NCI-H2029 (cell line): Measurements from ENCODE around the gene RBP3.

ENCODE experiments used
- DNase-seq: peaks from one replicate; lab custom pipeline; 2025; lab: John Stamatoyannopoulos, UW

Gene RBP3

DNA sequence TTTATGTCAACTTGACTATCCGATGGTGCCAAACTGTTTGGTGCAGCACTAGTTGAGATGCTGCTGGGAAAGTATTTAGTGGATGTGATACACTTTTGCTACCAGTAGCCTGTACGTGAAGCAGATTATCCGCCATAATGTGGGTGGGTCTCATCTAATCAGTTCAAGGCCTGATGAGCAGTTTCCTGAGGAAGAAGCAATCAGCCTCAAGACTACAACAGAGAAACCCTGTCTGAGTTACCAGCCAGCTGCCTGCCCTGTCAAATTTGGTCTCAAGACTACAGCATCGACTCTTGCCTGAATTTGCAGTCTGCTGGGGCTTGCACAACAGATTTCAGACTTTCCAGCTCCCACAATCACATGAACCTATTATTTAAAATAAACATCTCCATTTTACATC lies 10.9 kb upstream of the RBP3 start:
- DNase-seq = no peak

DNA sequence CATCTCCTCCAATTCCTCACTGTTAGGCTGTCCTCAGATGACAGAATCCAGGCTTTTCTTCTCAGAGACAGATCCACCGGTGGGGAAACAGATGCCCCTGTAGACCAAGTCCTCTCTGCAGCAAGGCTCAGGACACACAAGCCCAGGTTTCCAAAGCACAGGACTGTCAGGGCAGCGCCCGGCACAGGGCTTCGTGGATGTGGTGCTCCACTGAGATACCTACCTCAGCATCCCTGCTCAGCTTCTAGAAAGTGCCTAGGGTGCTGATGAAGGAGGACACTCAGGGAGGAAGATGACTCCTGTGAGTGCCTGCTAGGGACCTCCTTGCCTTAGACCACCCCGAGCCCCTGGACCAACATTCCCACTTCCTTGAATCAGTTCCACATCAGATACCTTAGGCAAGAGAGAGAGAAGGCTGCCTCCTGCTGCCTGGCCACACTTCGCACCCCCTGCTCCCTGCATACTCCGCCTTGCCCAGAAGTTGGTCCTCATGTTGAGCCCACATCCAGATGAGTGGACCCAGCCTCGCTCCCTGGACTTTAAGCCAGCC lies 8.9 kb upstream of the RBP3 start:
- DNase-seq = no peak

DNA sequence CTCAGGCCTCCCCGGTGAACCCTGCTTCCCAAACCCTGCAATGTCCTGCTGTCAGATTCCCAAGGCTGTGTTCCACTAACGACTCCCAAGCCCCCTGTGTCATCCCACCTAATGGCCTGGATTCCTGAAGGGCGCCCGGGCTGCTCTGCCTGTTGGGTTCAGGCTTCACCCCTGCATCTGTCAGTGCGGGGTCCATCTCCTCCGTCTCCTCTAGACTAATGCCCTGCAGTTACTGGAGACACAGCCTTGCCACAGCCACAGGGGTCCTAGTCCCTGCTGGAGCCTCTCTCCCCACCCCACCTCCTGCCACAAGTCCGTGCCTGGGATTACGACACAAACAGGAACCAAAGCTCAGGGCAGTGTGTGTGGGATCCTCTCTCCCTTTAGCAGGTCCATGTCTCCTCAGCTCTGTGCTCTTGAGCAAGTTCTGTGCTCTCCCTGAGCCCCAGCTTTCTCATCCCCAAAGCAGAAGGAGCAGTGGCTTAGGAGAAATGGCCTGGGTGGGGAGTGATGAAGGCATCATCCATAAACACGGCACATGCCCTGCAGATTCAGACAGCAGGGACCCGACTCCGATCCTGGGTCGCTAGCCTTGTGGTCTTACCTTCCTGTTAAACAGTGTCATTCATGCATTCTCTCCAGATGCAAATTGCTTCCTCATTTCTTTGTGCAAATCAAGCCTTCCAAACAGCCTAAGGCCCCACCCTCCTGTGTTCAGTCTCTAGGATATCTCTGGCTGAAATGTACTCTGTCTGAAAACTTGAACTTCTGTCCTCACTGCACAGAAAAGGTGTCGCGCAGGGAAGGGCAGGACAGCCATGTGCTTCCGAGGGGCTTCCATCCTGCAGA lies 8.2 kb upstream of the RBP3 start:
- DNase-seq = no peak

DNA sequence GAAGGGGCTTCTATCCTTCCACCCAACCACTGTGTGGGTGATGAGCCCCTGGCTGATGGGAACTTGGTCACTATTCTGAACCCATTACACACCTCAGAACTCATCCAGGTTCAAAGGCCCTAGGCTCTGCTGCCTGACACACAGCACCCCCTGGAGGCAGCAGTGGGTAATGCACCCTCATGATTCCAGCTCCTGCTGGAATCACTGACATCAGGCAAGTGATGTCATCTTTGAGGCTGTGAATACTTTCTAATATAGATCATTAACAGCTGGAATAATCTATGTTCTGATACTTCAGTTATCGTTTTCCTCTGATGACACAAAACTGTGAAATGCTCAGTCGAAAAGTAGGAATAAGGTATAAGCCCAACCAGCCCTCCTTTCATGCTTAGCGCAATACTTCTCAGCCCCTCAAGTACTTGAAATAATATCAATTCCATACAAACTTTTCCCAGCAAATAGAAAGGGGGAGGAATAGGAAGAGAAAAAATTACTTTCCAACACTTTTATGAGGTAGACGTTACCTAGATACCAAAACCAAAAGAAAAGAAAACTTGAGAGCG lies 7.5 kb upstream of the RBP3 start:
- no peak for DNase-seq

DNA sequence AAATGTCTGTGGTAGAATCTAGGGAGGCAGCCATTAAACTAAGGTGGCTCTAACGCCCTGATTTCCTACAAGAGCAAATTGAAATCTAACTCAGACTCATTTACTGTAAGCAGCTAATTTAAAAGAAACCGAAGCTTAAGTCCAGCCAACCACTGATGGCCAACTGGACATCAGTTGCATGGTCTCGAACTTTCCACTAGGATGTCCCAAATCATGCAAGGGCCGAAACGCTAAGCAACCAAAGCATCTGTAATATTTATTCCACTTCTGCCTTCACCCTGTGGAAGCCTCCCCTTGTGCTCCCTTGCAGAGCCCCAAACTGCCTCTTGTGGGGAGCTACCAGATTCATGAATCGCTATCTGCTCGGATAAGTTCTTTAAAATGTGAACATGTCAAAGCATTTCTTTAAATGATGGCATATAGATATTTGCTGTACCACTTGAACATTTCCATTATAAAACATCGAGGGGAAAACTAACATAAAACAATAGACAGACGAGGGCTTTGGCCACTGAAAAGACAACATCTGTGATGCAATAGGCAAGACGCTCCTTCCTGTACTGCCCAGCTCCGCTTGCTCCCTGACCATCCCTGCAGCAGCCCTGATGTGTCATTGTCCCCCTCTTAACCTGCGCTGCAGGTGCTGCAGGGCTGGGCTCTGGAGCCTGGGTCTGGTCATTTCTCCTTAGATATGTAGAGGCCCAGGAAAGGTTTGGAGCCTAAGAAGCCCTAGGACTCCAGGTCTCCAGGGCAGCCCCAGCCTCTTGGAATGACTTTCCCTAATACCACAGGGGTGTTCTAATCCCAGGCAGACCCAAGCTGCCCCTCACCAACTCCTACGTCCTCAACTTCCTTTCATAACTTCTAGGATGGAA lies 2.9 kb upstream of the RBP3 start:
- no peak for DNase-seq

DNA sequence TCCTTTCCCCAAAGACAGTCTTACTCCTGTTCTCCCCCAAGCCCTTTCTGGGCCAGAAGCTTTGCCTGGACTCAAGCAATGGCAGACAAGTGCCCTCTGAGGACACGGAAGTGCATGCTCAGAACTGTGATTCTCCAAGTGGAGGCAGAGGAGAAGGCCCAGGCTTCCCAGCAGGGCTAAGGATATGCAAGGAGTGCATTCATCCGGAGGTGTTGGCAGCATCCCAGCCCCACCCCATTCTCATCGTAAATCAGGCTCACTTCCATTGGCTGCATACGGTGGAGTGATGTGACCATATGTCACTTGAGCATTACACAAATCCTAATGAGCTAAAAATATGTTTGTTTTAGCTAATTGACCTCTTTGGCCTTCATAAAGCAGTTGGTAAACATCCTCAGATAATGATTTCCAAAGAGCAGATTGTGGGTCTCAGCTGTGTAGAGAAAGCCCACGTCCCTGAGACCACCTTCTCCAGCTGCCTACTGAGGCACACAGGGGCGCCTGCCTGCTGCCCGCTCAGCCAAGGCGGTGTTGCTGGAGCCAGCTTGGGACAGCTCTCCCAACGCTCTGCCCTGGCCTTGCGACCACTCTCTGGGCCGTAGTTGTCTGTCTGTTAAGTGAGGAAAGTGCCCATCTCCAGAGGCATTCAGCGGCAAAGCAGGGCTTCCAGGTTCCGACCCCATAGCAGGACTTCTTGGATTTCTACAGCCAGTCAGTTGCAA lies 1.4 kb upstream of the RBP3 start:
- peak; percentile 43 for DNase-seq

DNA sequence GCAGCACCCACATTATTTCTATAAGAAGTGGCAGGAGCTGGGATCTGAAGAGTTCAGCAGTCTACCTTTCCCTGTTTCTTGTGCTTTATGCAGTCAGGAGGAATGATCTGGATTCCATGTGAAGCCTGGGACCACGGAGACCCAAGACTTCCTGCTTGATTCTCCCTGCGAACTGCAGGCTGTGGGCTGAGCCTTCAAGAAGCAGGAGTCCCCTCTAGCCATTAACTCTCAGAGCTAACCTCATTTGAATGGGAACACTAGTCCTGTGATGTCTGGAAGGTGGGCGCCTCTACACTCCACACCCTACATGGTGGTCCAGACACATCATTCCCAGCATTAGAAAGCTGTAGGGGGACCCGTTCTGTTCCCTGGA lies 874 bp upstream of the RBP3 start:
- DNase-seq = no peak

DNA sequence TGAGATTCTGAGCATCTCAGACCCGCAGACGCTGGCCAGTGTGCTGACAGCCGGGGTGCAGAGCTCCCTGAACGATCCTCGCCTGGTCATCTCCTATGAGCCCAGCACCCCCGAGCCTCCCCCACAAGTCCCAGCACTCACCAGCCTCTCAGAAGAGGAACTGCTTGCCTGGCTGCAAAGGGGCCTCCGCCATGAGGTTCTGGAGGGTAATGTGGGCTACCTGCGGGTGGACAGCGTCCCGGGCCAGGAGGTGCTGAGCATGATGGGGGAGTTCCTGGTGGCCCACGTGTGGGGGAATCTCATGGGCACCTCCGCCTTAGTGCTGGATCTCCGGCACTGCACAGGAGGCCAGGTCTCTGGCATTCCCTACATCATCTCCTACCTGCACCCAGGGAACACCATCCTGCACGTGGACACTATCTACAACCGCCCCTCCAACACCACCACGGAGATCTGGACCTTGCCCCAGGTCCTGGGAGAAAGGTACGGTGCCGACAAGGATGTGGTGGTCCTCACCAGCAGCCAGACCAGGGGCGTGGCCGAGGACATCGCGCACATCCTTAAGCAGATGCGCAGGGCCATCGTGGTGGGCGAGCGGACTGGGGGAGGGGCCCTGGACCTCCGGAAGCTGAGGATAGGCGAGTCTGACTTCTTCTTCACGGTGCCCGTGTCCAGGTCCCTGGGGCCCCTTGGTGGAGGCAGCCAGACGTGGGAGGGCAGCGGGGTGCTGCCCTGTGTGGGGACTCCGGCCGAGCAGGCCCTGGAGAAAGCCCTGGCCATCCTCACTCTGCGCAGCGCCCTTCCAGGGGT lies 703 bp downstream of the RBP3 start:
- DNase-seq = no peak

DNA sequence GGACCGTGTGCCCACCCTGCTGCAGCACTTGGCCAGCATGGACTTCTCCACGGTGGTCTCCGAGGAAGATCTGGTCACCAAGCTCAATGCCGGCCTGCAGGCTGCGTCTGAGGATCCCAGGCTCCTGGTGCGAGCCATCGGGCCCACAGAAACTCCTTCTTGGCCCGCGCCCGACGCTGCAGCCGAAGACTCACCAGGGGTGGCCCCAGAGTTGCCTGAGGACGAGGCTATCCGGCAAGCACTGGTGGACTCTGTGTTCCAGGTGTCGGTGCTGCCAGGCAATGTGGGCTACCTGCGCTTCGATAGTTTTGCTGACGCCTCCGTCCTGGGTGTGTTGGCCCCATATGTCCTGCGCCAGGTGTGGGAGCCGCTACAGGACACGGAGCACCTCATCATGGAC lies 1.4 kb downstream of the RBP3 start:
- no peak for DNase-seq

DNA sequence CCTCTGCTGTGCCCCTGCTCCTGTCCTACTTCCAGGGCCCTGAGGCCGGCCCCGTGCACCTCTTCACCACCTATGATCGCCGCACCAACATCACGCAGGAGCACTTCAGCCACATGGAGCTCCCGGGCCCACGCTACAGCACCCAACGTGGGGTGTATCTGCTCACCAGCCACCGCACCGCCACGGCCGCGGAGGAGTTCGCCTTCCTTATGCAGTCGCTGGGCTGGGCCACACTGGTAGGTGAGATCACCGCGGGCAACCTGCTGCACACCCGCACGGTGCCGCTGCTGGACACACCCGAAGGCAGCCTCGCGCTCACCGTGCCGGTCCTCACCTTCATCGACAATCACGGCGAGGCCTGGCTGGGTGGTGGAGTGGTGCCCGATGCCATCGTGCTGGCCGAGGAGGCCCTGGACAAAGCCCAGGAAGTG lies 1.8 kb downstream of the RBP3 start:
- DNase-seq = no peak

DNA sequence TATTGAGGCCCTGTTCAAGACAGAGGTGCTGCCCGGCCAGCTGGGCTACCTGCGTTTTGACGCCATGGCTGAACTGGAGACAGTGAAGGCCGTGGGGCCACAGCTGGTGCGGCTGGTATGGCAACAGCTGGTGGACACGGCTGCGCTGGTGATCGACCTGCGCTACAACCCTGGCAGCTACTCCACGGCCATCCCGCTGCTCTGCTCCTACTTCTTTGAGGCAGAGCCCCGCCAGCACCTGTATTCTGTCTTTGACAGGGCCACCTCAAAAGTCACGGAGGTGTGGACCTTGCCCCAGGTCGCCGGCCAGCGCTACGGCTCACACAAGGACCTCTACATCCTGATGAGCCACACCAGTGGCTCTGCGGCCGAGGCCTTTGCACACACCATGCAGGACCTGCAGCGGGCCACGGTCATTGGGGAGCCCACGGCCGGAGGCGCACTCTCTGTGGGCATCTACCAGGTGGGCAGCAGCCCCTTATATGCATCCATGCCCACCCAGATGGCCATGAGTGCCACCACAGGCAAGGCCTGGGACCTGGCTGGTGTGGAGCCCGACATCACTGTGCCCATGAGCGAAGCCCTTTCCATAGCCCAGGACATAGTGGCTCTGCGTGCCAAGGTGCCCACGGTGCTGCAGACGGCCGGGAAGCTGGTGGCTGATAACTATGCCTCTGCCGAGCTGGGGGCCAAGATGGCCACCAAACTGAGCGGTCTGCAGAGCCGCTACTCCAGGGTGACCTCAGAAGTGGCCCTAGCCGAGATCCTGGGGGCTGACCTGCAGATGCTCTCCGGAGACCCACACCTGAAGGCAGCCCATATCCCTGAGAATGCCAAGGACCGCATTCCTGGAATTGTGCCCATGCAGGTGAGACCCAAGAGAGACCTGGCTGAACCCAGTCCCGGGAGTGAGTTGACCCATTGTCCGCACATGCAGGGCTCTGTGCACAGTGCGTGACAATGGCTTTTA lies 2.8 kb downstream of the RBP3 start:
- DNase-seq = no peak

DNA sequence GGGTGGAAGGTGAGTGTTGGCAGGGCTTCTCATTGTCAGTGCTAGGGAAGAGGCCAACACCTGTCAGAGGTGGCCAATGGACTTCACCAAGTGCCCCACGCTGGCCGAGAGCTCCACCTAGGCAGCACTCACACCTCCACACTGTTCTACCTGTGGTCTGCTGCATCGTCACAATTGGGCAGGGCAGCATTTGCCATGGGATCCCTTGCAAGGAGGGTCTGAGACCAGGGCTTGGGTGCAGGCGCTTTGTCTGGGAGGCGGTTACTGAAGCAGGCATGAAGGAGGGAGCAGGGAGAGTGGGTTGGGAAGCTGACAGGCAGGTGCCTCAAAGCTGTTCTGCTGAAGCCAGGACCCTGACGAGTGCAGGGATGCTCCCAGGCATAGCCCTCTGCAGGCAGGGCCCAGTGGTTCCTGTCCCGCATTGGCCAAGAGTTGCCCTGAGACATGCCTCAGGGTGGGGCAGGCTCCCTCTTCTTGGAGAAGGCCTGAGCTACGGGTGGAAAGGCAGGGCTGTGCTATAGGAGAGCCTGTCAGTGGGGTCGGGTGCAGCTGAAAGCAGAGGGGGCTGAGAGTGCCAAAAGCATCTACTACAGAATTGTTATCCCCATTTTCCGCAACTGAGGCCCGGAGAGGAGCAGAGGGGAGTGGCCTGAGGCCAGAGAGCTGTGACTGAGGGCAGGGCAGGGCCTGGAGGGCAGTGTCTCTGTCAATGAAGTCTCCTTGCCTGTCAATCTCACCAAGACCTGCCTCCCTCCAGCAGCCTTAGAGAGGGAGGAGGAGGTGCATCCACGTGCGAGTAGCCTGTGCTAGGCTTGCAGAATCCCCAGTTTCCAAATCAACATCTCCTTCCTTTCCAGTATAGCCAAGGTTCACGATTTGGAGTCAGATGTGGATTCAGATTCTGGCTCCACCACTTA lies 4.0 kb downstream of the RBP3 start:
- DNase-seq = no peak

DNA sequence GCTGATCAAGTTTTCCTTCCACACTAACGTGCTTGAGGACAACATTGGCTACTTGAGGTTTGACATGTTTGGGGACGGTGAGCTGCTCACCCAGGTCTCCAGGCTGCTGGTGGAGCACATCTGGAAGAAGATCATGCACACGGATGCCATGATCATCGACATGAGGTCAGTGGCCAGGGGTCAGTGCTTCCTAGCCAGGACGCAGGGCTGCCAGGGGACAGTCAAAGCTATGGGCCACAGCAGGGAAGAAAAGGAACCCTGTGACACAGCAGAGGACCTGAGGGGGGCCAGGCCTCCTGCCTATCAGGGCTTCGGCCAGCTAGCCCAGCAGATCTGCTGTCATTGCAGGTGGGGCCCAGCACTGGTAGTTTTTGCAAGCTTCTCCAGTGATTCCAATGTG lies 5.2 kb downstream of the RBP3 start:
- DNase-seq = no peak

DNA sequence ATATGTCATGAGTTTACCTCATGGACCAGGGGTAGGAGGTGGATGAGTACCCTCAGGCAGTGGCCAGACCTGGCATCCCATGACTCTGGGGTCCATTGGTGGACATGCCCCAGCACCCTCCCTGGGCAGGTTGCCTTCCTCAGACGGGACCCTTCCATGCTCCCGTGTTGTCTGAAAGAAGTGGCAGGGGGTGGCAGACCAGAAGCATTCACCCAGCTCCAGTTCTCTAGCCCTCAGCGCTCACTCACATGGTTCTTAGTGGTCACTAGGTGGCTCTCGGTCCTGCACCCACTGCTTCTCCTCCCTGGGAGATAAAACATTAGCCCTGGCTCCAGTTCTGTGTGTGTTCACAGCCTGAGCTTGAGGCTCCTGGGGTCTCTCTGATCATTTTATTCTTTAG lies 6.0 kb downstream of the RBP3 start:
- no peak for DNase-seq

DNA sequence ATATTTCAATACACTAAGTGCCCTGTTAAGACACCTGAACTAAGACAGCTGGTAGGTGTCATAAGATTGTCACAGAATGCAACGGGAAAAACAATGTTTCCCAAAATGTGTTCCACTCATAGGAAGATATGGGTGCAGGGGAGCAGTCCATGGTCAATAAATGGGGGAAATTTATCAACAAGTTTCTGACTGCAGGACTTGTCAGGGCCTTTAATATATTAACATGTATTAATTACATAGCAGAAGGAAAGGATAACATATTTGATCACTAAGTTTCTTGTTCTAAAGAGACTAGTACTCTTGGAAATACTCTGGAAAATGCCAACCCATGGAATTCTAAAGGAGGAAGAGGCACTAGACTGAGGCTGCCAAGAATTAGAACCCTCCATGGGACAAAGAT lies 6.7 kb downstream of the RBP3 start:
- no peak for DNase-seq

DNA sequence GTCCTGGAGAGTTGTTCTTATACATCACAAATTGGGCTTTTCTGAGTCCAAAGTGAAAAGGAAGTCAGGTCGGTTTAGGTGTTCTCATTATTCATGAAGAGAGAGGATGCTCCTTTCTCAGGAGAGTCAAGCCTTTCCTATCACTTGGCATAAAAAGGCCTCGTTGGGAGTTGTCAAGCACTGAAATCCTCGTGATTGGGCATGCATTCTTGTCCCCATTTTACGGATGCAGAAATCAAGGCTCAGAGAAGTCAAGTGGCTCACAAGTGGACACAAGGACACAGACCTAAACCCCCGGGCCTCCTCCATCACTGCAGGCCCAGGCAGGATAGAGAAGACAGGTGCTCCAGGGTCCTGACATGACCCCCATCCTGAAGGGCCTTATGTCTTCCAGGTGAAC lies 8.5 kb downstream of the RBP3 start:
- DNase-seq = no peak

DNA sequence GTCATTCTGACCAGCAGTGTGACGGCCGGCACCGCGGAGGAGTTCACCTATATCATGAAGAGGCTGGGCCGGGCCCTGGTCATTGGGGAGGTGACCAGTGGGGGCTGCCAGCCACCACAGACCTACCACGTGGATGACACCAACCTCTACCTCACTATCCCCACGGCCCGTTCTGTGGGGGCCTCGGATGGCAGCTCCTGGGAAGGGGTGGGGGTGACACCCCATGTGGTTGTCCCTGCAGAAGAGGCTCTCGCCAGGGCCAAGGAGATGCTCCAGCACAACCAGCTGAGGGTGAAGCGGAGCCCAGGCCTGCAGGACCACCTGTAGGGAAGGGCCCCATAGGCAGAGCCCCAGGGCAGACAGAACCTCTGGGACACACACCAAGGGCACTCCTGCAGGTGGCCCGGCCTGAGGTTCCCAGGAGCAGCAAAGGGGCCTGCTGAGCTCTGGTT lies 9.0 kb downstream of the RBP3 start:
- no peak for DNase-seq

DNA sequence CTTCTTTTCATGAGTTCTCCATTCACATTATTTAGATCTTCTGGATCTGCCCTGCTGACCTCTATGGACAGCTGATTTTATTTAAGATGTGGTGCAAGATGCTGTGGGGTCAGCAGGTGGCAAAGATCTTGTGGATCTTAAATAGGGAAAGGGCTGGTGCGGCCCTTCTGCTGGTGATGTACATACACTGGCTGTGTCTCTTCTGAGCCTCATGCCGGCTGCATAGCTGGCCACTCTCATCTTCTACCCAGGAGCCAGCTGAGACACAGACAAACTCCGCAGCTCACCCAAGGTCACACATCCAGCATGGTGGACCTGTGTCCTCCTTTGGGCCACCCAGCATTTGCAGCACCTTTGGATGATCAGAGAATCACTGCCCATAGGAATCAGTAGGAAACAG lies 9.7 kb downstream of the RBP3 start:
- DNase-seq = no peak

DNA sequence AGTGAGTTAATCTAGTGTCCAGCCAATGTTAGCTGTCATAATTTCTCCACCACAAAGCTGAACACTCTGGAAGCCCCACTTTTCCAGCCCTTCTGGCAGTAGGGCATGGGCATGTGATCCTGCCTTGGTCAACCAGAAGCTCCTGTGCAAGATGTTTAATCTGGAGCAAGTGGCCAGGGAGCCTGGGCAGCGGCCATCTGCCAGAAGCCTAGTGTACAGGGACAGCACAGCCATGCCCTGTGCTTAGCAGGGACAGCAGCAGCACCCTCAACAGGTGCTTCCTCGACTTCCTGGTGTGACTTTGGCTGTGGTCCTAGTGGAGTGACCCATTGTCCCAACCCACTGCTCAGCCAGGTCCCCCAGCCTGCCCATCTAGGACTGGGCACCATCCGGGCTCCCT lies 10.3 kb downstream of the RBP3 start:
- no peak for DNase-seq
